ENCODE measurements around the gene SNAPIN.
"Not testable (repeated sequence)": the region's sequence is repeated elsewhere in the genome, so short reads cannot be mapped to it uniquely, and the experiment has no call there.

Gene SNAPIN

GRCh38 chr1:153639280-153639679 lies 19.2 kb upstream of the SNAPIN start:
- no peak overlapping the region for H3K4me3 ChIP-seq (ENCODE audit: low read length)
- TF ChIP-seq, protein P1, sequence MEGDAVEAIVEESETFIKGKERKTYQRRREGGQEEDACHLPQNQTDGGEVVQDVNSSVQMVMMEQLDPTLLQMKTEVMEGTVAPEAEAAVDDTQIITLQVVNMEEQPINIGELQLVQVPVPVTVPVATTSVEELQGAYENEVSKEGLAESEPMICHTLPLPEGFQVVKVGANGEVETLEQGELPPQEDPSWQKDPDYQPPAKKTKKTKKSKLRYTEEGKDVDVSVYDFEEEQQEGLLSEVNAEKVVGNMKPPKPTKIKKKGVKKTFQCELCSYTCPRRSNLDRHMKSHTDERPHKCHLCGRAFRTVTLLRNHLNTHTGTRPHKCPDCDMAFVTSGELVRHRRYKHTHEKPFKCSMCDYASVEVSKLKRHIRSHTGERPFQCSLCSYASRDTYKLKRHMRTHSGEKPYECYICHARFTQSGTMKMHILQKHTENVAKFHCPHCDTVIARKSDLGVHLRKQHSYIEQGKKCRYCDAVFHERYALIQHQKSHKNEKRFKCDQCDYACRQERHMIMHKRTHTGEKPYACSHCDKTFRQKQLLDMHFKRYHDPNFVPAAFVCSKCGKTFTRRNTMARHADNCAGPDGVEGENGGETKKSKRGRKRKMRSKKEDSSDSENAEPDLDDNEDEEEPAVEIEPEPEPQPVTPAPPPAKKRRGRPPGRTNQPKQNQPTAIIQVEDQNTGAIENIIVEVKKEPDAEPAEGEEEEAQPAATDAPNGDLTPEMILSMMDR (conservative IDR thresholded peaks at IDR 0.05; ENCODE audit: low read length), result no peak
- no peak for DNase-seq (ENCODE audit: low read depth)

- not testable (repeated sequence) for H3K4me3 ChIP-seq (ENCODE audit: low read length); DNase-seq (ENCODE audit: low read depth)
Measured at GRCh38 chr1:153640213-153640612, 18.3 kb upstream of the SNAPIN start.

DNA sequence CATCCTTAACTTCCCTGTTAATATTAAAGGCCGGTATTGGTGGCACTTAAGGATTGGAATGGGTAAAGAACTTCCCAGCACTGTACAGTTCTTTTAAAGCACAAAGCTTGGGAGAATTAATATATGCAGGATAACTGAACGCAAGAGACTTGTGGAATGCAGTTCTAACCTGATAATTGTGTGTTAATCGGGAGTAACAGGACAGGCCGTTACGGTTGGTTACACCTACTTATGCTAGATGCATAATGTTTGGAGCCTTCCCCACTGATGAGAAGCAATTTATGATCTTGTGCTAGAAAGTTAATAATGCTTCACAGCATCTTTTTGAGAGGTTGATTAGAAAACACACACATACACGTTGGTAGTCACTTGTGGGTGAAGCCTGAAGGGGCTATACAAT lies 17.6 kb upstream of the SNAPIN start:
- no peak for DNase-seq (ENCODE audit: low read depth)
- H3K4me3 ChIP-seq (ENCODE audit: low read length), result no peak overlapping the region
- TF ChIP-seq, protein P1 (conservative IDR thresholded peaks at IDR 0.05; ENCODE audit: low read length), result no peak

- no peak overlapping the region for H3K4me3 ChIP-seq (ENCODE audit: low read length)
- TF ChIP-seq, protein P1 (conservative IDR thresholded peaks at IDR 0.05; ENCODE audit: low read length), result no peak
Measured at GRCh38 chr1:153642161-153642560, 16.3 kb upstream of the SNAPIN start.

GRCh38 chr1:153643100-153643499 lies 15.4 kb upstream of the SNAPIN start:
- DNase-seq (ENCODE audit: low read depth), result no peak
- H3K4me3 ChIP-seq (ENCODE audit: low read length), result no peak overlapping the region
- TF ChIP-seq, protein P1 (conservative IDR thresholded peaks at IDR 0.05; ENCODE audit: low read length), result no peak

More at GRCh38 chr1:153642161-153642560, 16.3 kb upstream of the SNAPIN start:
- DNase-seq (ENCODE audit: low read depth), result no peak

GRCh38 chr1:153643816-153644215 lies 14.7 kb upstream of the SNAPIN start:
- no peak overlapping the region for H3K4me3 ChIP-seq (ENCODE audit: low read length)
- TF ChIP-seq, protein P1 (conservative IDR thresholded peaks at IDR 0.05; ENCODE audit: low read length), result no peak
- no peak for DNase-seq (ENCODE audit: low read depth)

DNA sequence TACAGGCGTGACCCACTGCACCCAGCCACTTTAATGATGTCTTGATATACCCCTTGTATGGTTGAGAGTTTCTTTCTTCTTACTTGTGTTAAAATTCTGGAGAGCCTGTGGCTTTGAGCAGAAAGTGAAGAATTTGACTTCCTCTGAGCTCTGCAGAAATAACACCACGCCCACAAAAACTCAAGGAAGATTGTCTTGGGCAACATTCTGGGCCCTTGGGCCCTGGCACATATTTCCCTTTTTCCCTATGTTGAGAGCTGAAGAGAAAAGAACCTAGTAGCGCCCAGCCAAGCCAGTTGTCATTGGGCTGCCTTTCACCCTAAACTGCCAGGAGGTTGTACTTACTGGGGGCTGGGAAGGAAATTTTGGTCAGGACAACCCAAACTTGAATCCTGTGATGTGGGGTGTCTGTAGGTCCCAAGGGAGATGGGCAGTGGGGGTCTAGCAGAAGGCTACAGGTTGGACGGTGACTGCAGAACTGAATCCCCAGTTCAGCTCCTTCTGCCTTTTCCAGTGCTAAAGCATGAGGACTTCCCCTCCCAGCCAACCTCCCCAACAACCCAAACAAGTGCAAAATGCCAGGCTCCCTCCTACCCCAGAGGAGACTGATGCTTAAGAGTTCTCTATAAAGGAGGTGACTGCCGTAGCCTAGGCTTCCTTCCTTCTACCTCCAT lies 11.7 kb upstream of the SNAPIN start:
- TF ChIP-seq, protein P1 (conservative IDR thresholded peaks at IDR 0.05; ENCODE audit: low read length), result no peak
- no peak for DNase-seq (ENCODE audit: low read depth)
- no peak overlapping the region for H3K4me3 ChIP-seq (ENCODE audit: low read length)
